GM23248 (cell line): ENCODE measurements around the gene EFEMP2.

Source experiments
- EZH2 ChIP-seq: fragments of 200-600 bp; sonication (generic); IDR thresholded peaks from 2 replicates; pipeline ENCODE4 v1.6.1; 2018; ENCODE audit warnings: antibody characterized with exemption, mild to moderate bottlenecking; ENCODE audit not compliant: insufficient read depth, poor library complexity, severe bottlenecking
- EZH2phosphoT487 ChIP-seq: fragments of 200-600 bp; sonication (generic); IDR thresholded peaks from 2 replicates; pipeline ENCODE4 v1.6.1; 2018; ENCODE audit warnings: antibody characterized with exemption, moderate library complexity, mild to moderate bottlenecking, low read depth; ENCODE audit not compliant: insufficient read depth

DNA sequence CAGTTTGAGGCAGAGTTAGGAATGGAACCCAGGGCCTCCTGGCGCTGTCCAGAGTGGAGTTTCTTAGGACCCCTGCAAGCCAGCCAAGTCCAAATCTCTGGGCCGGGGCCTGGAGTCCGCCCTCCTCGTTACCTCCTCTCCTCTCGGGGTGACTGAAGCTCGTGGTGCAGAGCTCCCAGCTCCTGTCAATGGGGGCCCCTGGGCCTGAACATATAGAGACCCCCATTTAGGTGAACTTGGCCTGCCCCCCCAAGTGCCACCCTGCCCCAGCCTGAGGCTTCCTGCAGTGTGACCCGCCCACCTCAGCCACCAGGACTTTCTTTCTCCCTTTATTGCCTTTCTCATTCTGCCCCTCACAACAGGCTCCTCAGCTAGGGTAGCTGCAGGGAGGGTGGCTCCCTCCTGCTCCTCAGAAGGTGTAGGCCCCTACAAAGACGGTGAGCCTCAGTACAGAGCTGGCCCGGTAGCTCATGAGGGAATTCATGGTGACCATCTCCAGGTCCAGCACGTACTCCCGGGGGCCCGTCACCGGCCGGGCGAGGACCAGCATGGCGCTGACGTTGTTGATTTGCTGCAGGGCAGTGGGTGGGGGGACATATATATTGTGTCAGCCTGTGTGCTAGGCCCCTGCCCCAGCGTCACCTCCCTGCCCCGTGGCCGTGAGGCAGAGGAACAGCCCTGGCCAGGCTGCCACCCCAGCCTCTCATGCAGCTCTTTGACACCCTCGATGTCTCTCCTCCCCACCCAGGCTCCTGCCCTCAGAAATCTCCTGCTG, 5.9 kb downstream of the EFEMP2 start:
- no peak for TF ChIP-seq EZH2
- no peak for TF ChIP-seq EZH2phosphoT487
